H1 (cell line): ENCODE measurements around the gene ZRANB3. TPM values are rescaled to one million over a fixed set of nuclear protein-coding genes. Genes with fewer than 3 reads are reported as not detected.

Experiments used
- ASH2L ChIP-seq: fragments of 200-600, 300-600 bp; sonication (generic); IDR thresholded peaks from one replicate; pipeline ENCODE4 v1.7.1; 2017; ENCODE audit warnings: low read length
- CHD1 ChIP-seq: IDR thresholded peaks from 2 replicates; pipeline ENCODE4 v1.6.1; 2012; ENCODE audit warnings: low read depth, low read length, improper control_type of control experiment
- CHD2 ChIP-seq: IDR thresholded peaks from 2 replicates; pipeline ENCODE4 v1.6.1; 2012; ENCODE audit warnings: low read length, improper control_type of control experiment
- GABPA ChIP-seq: IDR thresholded peaks from 2 replicates; pipeline ENCODE4 v1.6.1; 2011; ENCODE audit warnings: mild to moderate bottlenecking, low read length, moderate library complexity, borderline replicate concordance; ENCODE audit not compliant: insufficient read depth
- KDM1A ChIP-seq: fragments of 200-600, 300-600 bp; sonication (generic); IDR thresholded peaks from 2 replicates; pipeline ENCODE4 v1.7.1; 2016; ENCODE audit warnings: mild to moderate bottlenecking, low read length, borderline replicate concordance
- KDM5A ChIP-seq: fragments of 200-600 bp; IDR thresholded peaks from 2 replicates; pipeline ENCODE4 v1.7.1; 2012; ENCODE audit warnings: mild to moderate bottlenecking, low read length, inconsistent platforms, mixed read lengths
- RBBP5 ChIP-seq: IDR thresholded peaks from 2 replicates; pipeline ENCODE4 v1.7.1; 2012; ENCODE audit warnings: low read depth, mild to moderate bottlenecking, inconsistent platforms, low read length, moderate library complexity, borderline replicate concordance
- polyA plus RNA-seq, 7 experiments: library from polyadenylated mRNA; depleted of rRNA in 3 of 7; stranded (reverse) in 5 of 7; unstranded in 2 of 7; fragments of >200 nt in 5 of 7; fragments of 200-250 nt in 2 of 7; gene quantifications; 1 replicate in 5 of 7; 2 replicates in 1 of 7; 4 replicates in 1 of 7; pipeline versions ENCODE4 v1.2.1 to v1.2.3, GENCODE V29; 2011 to 2013; ENCODE audit warnings: missing spikeins in 2 of 7, mixed read lengths in 2 of 7
- total RNA-seq: library from RNA; stranded (reverse); fragmentation: NEBNext Ultra II Directional; extraction: Animal tissue kit (Norgen Biotek cat#: 25700); gene quantifications from 2 replicates; pipeline ENCODE4 v1.2.1, GENCODE V29; 2021

Gene ZRANB3
- total and polyA plus RNA-seq, 2 of the 8 experiments (the other 6 are each of a cell fraction or from before 2014, with no cell fraction given): 4.5 to 19.3 TPM

DNA sequence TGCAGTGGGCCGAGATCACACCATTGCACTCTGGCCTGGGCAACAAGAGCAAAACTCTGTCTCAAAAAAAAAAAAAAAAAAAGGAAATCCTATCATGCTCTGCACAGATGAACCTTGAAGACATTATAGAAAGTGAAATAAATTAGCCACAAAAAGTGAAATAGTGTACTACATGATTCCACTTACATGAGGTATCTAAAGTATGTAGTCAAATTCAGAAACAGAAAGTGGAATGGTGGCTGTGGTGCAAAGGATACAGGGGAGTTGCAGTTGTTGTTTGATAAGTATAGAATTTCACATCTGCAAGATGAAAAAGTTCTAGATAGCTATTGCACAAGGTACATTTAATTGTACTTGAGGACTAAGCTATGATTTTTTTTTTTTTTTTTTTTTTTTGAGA, 5.2 kb downstream of the ZRANB3 start (continued):
- no peak for TF ChIP-seq GABPA
- no peak for TF ChIP-seq CHD1
- TF ChIP-seq KDM1A: no peak
- TF ChIP-seq CHD2: no peak
- TF ChIP-seq ASH2L: no peak
- TF ChIP-seq KDM5A: no peak
- no peak for TF ChIP-seq RBBP5
